Breast epithelium (tissue), 3 donors: ENCODE data around the gene GPSM3.

Source experiments
- POLR2A ChIP-seq: fragments of 450-650 bp; IDR thresholded peaks from one replicate; pipeline ENCODE4 v1.6.1; 2016; ENCODE audit warnings: antibody characterized with exemption, mild to moderate bottlenecking, moderate library complexity
- POLR2AphosphoS5 ChIP-seq, 3 donors: sonication (generic); formaldehyde crosslinking; IDR thresholded peaks; one replicate each; pipeline ENCODE4 v1.6.1; 2017; ENCODE audit warnings: antibody characterized with exemption in 3 of 3
- TF ChIP-seq, protein P1 (sequence below), 3 donors: fragments of 450-650 bp; IDR thresholded peaks; one replicate each; pipeline ENCODE4 v1.5.1; 2016 to 2017; ENCODE audit warnings: antibody characterized with exemption in 3 of 3, mild to moderate bottlenecking in 3 of 3, moderate library complexity in 3 of 3

DNA sequence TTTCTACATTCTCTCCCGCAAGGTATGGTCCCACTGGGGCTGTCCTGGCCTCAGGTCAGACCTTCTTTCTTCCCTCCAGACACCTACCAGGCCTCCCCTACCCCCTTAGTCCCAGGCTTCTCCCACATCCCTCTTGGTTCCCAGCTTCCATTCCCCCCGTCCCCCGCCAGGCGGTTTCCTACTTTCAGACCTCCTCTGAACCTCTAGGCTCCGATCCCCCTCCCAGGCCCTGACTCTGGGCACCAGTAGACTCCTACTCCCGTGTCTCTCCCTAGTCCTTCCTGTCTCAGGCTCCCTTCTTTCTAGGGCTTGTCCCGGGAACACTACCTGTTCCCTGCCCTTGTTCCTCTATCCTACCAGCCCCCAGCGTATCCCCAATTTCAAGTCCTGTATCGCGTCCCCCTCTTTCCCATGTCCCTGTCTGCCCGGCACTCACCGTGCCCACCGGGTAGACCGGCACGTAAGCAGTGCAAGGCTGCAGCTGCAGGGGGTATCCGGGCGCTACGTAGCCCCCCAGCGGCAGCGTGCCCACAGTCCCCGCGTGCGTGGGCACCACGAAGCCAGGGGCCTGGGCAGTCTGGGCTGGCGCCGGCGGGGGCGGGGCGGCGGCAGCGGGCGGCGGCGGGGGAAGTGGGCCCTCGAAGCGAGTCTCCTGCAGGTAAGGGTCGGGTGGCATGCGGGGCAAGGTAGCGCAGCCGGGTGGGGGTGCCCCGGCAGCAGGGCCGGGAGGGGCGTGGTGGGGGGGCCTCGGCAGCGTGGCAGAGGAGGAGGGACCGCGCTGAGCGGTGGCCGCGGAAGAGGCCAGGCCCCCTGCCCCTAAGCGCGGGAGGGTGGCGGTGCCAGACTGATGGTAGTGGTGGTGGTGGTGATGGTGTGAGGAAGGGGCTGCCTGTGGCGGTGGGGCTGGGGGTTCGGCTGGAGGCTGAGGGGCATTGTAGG lies 42.2 kb downstream of the GPSM3 start:
- no peak for TF ChIP-seq POLR2AphosphoS5 (IDR thresholded peaks at IDR 0.05)
- no peak for TF ChIP-seq POLR2A
- TF ChIP-seq, protein P1, sequence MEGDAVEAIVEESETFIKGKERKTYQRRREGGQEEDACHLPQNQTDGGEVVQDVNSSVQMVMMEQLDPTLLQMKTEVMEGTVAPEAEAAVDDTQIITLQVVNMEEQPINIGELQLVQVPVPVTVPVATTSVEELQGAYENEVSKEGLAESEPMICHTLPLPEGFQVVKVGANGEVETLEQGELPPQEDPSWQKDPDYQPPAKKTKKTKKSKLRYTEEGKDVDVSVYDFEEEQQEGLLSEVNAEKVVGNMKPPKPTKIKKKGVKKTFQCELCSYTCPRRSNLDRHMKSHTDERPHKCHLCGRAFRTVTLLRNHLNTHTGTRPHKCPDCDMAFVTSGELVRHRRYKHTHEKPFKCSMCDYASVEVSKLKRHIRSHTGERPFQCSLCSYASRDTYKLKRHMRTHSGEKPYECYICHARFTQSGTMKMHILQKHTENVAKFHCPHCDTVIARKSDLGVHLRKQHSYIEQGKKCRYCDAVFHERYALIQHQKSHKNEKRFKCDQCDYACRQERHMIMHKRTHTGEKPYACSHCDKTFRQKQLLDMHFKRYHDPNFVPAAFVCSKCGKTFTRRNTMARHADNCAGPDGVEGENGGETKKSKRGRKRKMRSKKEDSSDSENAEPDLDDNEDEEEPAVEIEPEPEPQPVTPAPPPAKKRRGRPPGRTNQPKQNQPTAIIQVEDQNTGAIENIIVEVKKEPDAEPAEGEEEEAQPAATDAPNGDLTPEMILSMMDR (IDR thresholded peaks at IDR 0.05): no peak
